Measurements from ENCODE around the gene C17orf67. TPM values are rescaled to one million over a fixed set of nuclear protein-coding genes. Genes with fewer than 3 reads are reported as not detected.
A peak's percentile ranks its signal among the peaks of the same experiment; 100 is the strongest.

Gene C17orf67
- total and polyA plus RNA-seq, 2 of the 13 experiments (the other 11 are each of a cell fraction or from before 2014, with no cell fraction given), result 0.41 to 0.86 TPM

- TF ChIP-seq SOX13 (IDR thresholded peaks at IDR 0.05) (no peak), SOX13 (CRISPR knock-in tag; conservative IDR thresholded peaks at IDR 0.05 in 1 of 2, IDR thresholded peaks at IDR 0.05 in 1 of 2) (no peak), GPN1 (CRISPR knock-in tag; IDR thresholded peaks at IDR 0.05; ENCODE audit: borderline replicate concordance) (no peak), ZNF12 (CRISPR knock-in tag; IDR thresholded peaks at IDR 0.05) (no peak), ZBTB7B (CRISPR knock-in tag; IDR thresholded peaks at IDR 0.05) (0 out of 2 replicates have a peak, but pooled peaks have one; percentile 46), NFAT5 (CRISPR knock-in tag; IDR thresholded peaks at IDR 0.05) (no peak), MAFF (IDR thresholded peaks at IDR 0.05; ENCODE audit: low read depth, low read length) (no peak), YEATS4 (CRISPR knock-in tag; IDR thresholded peaks at IDR 0.05; ENCODE audit: borderline replicate concordance) (no peak; the same call in 1 of the 2 replicates), ZFP91 (CRISPR knock-in tag; IDR thresholded peaks at IDR 0.05; ENCODE audit: borderline replicate concordance) (peak; percentile 83; the same call in 1 of the 2 replicates), HOXA5 (CRISPR knock-in tag; IDR thresholded peaks at IDR 0.05) (peak; percentile 41; the same call in 1 of the 2 replicates), ZBTB34 (CRISPR knock-in tag; IDR thresholded peaks at IDR 0.05) (no peak), EP300 (IDR thresholded peaks at IDR 0.05; ENCODE audit: low read depth in 2 of 2, low read length in 2 of 2) (no peak), EP300 (CRISPR knock-in tag; IDR thresholded peaks at IDR 0.05; ENCODE audit: borderline replicate concordance) (no peak), MYNN (CRISPR knock-in tag; IDR thresholded peaks at IDR 0.05; ENCODE audit: low read depth) (no peak), JUNB (CRISPR knock-in tag; IDR thresholded peaks at IDR 0.05; ENCODE audit: borderline replicate concordance) (no peak), ATAD3A (CRISPR knock-in tag; IDR thresholded peaks at IDR 0.05) (no peak), YY1 (IDR thresholded peaks at IDR 0.05; ENCODE audit: insufficient read depth, insufficient replicate concordance, low read depth, low read length) (peak; percentile 76), SRSF1 (optimal IDR thresholded peaks at IDR 0.05; ENCODE audit: low read depth, low read length) (no peak), U2AF2 (IDR thresholded peaks at IDR 0.05; ENCODE audit: low read depth, low read length) (no peak)
These were observed 53.6 kb downstream of the C17orf67 start (continued) for GRCh38 chr17:56779898-56780777.
